A549 treated with ZK216348 at 1 μM for 4 hours (cell line): ENCODE data around the gene GPR148. TPM values are rescaled to one million over a fixed set of nuclear protein-coding genes. Genes with fewer than 3 reads are reported as not detected.

Experiments used
- total RNA-seq: library from RNA; stranded (reverse); fragments of 200-300 nt; extraction: Qiagen RNA extraction; gene quantifications from 5 replicates; pipeline ENCODE4 v1.2.3, GENCODE V29; 2022; ENCODE audit warnings: low read depth

The GPR148 gene
- total RNA-seq, result not detected in 5 replicates

GRCh38 chr2:130728549-130729316 is at the start of gene GPR148:
Gene GPR148, plus strand, starts transcription at chr2:130729070. Its CDS starts 82 bp downstream, at chr2:130729152.

GRCh38 chr2:130755256-130756052 is 26.6 kb downstream of the GPR148 start, which contains the start of gene AMER3:
Gene AMER3, plus strand, starts transcription at chr2:130755540. Its CDS starts 6,533 bp downstream, at chr2:130762073.

Other genes starting within 250 kb of the GPR148 start
- gene POTEI, start 219.7 kb upstream of the GPR148 start, total RNA-seq, result not detected in 5 replicates
- gene CFC1B, start 207.8 kb upstream of the GPR148 start, total RNA-seq, result not detected in 5 replicates
- not detected in 5 replicates for gene CFC1, start 129.5 kb upstream of the GPR148 start, total RNA-seq
- gene POTEJ, start 117.6 kb upstream of the GPR148 start, total RNA-seq, result not detected in 5 replicates
- gene AMER3, start 26.5 kb downstream of the GPR148 start, total RNA-seq, result not detected in 5 replicates
- gene ARHGEF4, start 107.8 kb downstream of the GPR148 start, total RNA-seq, result 5.8 to 9.2 TPM (median 7.6 TPM) in 5 replicates